Ramos (cell line): ENCODE results near the gene DES.
"Not testable (repeated sequence)": the region's sequence is repeated elsewhere in the genome, so short reads cannot be mapped to it uniquely, and the experiment has no call there.

Experiments
- in situ Hi-C: fragments of 300-500 bp; cut with MboI; formaldehyde crosslinking; loops from one replicate; pipeline ENCODE4 v1.14.3; 2022; ENCODE audit warnings: low sequenced_read_pairs; ENCODE audit not compliant: unreplicated experiment

The DES gene

GRCh38 chr2:219418155-219419011, at the start of gene DES:
TSS of gene DES (plus strand) at chr2:219418377. CDS start at chr2:219418463, 86 bp downstream.
- in situ Hi-C loops: no loop called here

DNA sequence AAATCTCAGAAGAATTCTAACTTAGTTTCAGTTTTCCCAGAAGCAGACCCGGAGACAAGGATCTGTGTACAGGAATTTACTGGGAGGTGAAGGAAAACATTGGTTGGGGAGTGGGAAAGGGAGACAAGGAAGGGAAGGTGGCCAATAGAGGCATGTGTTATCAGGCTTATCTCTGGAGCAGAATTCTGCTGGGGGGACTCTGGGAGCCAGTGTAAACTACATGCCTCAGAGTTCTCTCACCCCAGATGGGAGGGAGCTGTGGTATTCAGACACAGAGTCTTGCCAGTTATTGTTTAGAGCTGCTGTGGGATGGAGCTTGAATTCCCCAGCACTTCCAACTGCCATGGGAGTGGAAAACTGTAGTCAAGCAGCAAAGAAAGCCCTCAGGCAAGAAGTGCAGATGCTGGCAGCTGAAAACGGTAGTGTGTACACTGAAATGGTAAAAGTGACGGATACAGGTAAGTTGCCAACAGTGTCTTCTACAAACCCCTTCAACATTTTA, 49.4 kb upstream of the DES start:
- in situ Hi-C loops: no loop called here

GRCh38 chr2:219369447-219369861, 48.7 kb upstream of the DES start:
- in situ Hi-C loops: no loop called here

GRCh38 chr2:219378163-219378851, 39.9 kb upstream of the DES start:
- in situ Hi-C loops: no loop called here

DNA sequence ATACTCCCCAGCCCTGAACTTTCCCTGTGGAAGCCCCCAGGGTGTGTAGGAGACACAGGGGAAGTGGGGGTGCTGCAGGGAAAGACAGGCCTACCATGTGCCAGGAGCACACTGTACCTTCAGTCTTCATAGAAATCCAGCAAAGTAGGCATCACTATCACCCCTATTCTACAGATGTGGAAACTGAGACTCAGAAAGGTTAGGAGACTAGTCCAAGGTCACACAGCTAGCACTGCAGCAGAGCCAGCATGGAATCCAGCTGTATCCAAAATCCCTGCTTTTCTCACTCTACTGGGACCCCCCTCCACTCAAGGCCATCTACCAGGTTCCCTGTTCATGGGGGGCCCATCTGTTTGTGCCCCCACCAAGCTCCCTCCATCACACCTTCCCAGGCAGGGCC, 37.3 kb upstream of the DES start:
- in situ Hi-C loops: no loop called here

DNA sequence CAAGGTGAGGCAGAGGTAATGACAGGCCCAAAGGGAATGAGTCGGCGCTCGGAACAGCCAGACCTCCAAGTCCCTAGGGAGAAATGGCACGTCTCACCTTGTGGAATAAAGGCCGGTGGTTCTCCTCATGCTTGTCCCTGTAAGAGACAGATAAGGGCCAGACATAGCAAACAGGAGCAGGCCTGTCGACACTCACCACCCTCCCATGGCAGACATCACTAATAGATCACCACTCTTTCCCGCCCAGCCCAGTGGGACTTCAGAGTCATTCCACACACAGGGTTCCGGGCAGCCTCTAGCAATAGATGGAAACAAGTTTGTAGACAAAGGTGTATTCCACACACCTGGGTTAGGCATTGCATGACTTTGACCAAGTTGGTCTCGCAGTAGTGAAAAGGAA, 36.7 kb upstream of the DES start:
- in situ Hi-C loops: no loop called here

DNA sequence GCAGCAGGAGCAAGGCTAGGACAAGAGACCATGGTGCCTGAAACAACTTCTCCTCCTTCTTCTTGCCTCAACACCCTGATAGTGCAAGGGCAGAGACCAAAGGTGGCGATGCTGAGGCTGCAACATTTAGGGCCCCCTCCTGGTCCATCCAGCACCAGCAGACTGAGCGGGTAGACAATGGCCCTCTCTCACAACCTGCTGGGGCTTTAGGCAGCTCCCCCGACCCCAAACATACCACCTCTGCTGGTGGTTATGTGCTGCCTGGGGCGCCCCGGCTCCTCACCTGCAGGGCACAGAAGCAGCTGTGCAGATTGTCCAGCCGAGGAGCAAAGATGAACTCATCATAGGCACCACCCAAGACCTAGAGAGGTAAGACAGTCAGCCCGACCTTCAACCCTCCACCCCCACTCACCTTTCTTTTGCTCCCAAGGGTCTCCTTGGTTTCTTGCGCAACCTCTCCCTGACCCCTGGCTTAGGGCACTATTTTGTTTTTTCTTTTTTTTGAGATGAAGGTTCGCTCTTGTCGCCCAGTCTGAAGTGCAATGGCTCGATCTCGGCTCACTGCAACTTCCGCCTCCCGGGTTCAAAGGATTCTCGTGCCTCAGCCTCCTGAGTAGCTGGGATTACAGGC, 34.0 kb upstream of the DES start:
- in situ Hi-C loops: no loop called here

DNA sequence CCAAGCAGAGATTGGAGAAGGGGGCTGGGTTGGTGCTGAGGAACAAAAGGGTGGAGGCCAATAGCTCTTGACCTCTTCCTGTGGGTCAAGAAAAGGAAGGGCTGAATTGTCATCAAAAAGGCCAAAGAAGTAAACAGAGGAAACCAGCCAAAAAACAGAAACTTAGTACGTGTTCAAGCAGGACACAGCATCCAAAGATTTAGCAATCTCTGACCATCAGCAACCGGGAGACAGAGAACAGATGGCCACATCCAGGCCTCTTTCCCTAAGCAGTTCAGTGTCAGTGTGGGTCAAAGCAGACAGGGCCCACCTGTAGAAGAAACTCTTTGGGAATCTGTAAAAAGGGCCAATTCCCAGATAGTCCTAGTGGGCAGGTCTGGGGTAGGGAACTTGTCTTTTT, 33.3 kb upstream of the DES start:
- in situ Hi-C loops: no loop called here

DNA sequence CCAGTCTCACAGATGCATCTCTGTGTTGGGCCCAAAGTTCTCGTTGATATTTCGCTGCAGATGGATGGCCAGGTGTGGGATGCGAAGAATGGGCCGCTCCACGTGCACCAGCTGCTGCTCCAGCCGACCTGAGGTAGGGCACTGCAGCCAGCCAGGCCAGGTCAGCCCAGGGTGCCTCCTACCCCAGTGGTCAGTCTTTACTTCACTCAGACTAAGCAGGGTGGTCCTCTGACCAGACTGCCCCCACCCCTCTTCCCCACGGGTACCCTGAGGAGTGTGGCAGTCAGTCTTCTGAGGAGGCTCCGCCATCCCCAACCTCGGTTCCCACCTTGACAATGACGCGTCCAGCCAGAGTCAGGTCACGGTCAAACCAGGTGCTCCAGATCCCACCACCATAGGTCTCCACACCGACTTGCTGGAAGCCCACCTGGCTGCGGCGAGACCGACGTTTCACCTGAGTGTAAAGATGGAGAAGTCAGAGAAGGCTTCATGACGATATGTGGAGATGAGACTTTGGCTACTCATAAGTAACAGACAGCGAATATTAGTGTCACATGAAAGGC, 32.1 kb upstream of the DES start:
- in situ Hi-C loops: no loop called here

- in situ Hi-C loops: no loop called here
These were observed 31.5 kb upstream of the DES start for GRCh38 chr2:219386532-219387280.

DNA sequence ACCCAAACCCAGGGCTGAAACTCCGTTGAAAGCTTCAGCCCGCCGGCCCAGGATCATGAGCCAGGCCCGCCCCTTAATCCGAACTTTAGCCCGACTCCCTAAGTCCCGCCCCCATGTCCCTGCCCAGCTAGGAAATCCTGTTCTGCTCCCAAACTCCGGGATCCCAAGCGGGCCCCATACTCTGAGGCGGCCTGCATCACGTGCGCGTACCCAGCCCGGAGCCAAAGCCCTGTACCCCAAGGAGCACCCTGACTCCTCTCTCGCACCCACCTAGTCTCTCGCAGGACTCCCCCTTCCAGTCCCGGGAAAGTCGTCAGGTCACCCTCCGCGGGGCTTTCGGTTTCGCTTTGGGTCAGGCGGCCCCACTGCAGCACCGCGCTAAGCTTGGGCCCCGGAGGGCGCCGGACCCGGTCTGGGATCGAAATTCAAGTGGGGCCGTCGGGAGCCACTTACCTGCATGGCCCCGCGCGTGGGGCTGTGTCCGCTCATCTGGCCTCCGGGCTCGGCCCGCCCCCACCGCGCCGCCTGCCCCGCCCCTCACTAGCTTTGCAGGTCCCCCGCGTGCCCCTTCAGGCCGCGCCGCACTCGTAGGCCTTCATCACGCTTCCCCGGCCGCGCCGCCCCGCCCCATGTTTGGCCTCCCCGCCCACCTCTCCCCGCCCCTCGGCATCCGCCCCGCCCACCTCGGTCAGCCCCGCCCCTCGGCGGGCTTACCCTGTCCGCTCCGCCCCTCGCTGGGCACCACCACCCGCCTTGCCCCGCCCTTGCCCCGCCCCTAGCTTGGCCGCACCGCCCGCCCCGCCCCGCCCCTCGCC, 30.7 kb upstream of the DES start, which contains the start of gene DNPEP:
TSS of gene DNPEP (minus strand) at position 607 of the 815 bp plus-strand sequence. CDS start at position 489, 118 bp downstream.
- in situ Hi-C loops: no loop called here

DNA sequence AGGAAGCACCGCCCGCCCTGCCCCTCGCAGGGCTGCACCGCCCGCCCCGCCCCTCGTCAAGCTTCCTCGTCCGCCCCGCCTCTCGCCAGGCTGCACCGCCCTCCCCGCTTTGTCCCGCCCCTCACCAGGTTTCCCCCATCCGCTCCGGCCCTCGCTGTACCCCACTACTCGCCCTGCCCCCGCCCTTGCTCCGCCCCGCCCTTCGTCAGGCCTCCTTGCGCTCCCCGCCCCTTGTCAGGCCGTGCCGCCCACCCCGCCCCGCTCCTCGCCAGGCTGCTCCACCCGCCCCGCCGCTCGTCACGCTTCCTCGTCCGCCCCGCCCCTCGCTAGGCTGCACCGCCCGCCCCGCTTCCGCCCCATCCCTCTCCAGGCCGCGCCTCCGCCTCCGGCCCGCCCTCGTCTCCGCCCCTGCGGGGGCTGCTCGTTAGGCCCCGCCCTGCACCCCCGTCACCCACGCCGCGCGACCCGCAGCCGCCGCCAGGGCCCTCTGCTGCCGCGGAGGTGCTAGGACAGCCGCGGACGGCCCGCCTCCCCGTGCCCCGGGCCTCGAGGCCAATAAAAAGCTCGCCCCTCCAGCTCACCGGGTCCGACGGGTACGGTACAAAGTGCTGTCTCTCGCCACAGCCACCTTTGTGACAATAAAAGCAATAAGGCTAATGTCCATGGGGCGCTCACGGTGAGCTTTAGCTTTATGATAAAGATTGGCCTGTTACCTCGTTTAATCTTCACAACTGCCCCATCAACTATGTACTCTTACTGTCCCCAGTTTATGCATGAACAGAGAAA, 29.9 kb upstream of the DES start:
- in situ Hi-C loops: no loop called here

GRCh38 chr2:219388907-219389156, 29.3 kb upstream of the DES start:
- in situ Hi-C loops: no loop called here

GRCh38 chr2:219392754-219393153, 25.4 kb upstream of the DES start:
- in situ Hi-C loops: no loop called here

DNA sequence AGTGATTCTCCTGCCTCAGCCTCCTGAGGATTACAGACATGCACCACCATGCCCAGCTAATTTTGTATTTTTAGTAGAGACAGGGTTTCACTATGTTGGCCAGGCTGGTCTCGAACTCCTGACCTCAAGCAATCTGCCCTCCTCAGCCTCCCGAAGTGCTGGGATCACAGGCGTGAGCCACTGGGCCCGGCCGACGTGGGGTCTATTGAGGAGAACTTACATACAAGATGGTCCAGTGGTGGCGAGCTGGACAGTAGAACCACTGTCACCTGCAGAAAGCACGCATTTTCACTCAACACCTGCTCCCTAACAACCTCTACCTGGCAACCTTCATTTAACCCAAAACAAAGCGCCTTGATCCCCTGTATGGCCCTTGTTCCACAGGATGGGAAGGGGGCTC, 23.1 kb upstream of the DES start:
- in situ Hi-C loops: not testable (repeated sequence)

DNA sequence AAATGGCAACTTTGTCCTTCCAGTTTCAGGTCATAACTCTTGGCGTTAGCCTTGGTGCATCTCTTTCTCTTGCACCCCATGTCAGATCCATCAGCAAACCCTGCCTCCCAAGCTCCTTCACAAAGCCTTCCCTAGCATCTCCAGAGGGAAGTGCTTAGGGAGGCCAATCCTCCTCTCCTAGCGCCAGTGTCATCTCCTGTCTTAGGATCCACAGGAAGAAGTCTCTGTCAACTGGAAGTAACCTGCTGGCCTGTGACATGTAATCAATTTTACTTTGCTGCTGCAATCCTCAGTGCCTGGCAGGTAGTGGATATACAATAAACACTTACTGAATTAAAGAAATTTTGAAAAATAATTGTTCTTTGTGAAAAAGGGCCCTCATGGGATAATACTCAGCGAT, 22.6 kb upstream of the DES start:
- in situ Hi-C loops: no loop called here

DNA sequence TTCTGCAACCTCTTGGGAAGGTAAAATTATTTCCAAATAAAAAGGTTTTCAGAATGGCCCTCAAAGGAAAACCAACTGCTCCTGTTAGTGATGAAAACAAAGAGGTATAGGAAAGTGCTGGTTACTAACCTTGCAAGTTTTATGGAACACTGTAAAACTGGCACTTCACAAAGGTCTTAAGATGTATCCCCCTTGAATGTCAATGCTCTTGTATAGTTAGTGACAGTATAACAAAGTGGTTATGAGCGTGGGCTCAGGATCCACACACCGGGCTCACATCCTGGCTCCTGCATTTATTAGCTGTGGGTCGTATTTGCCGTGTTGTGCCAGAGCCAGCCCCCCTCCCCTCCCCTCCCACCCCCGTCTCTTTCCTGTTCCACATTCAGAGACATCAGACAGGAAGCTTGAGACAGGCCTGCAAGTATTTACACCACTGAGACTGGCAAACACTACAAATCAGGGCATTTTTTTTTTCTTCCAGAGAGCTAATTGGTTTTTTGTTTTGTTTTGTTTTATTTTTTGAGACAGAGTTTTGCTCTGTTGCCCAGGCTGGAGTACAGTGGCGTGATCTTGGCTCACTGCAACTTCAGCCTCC, 21.2 kb upstream of the DES start:
- in situ Hi-C loops: no loop called here

- in situ Hi-C loops: no loop called here
These were observed 19.3 kb upstream of the DES start for GRCh38 chr2:219398721-219399363.
